GM19372 (cell line): ENCODE data around the gene TEAD4.

Experiments
- ATAC-seq: cut with Tn5 transposase; IDR thresholded peaks from one replicate; pipeline ENCODE4 v1.9.1; 2021; ENCODE audit warnings: mild to moderate bottlenecking, low read depth, moderate library complexity; ENCODE audit not compliant: unreplicated experiment

TEAD4 gene

GRCh38 chr12:2999265-2999841, 40.2 kb downstream of the TEAD4 start:
- no peak for ATAC-seq

GRCh38 chr12:3000548-3001275, 41.5 kb downstream of the TEAD4 start:
- no peak for ATAC-seq

- ATAC-seq: no peak
Observed at GRCh38 chr12:3002646-3003045, 43.4 kb downstream of the TEAD4 start.

- ATAC-seq: no peak
Observed at GRCh38 chr12:3003357-3003992, 44.3 kb downstream of the TEAD4 start.

GRCh38 chr12:3004655-3005565, 45.7 kb downstream of the TEAD4 start:
- no peak for ATAC-seq

GRCh38 chr12:3005736-3006135, 46.5 kb downstream of the TEAD4 start:
- ATAC-seq: no peak

GRCh38 chr12:3009780-3010179, 50.6 kb downstream of the TEAD4 start:
- no peak for ATAC-seq

GRCh38 chr12:3010214-3010930, 51.2 kb downstream of the TEAD4 start:
- no peak for ATAC-seq

GRCh38 chr12:3012786-3013185, 53.6 kb downstream of the TEAD4 start:
- no peak for ATAC-seq

GRCh38 chr12:3014641-3015040, 55.4 kb downstream of the TEAD4 start:
- no peak for ATAC-seq

- no peak for ATAC-seq
Observed at GRCh38 chr12:3015356-3015755, 56.2 kb downstream of the TEAD4 start.

- ATAC-seq: no peak
Observed at GRCh38 chr12:3016191-3016590, 57.0 kb downstream of the TEAD4 start.

GRCh38 chr12:3017281-3017680, 58.1 kb downstream of the TEAD4 start:
- no peak for ATAC-seq

GRCh38 chr12:3018284-3019004, 59.2 kb downstream of the TEAD4 start:
- no peak for ATAC-seq

- ATAC-seq: no peak
Observed at GRCh38 chr12:3019005-3019680, 59.9 kb downstream of the TEAD4 start.

GRCh38 chr12:3020399-3020798, 61.2 kb downstream of the TEAD4 start:
- ATAC-seq: no peak

- ATAC-seq: no peak
Observed at GRCh38 chr12:3020850-3021435, 61.7 kb downstream of the TEAD4 start.

GRCh38 chr12:3022411-3022810, 63.2 kb downstream of the TEAD4 start:
- no peak for ATAC-seq

- ATAC-seq: no peak
Observed at GRCh38 chr12:3022961-3023360, 63.8 kb downstream of the TEAD4 start.
